H9 (cell line): ENCODE measurements around the gene GARRE1. TPM values are rescaled to one million over a fixed set of nuclear protein-coding genes. Genes with fewer than 3 reads are reported as not detected.

Experiments used
- DNase-seq: peaks from one replicate; pipeline ENCODE4 v3.0.0-alpha.2; 2017
- H2AFZ ChIP-seq: one replicate; pipeline ENCODE4 v1.6.1; 2013; ENCODE audit warnings: mild to moderate bottlenecking, low read length, control low read depth, moderate library complexity
- H2AK5ac ChIP-seq: 2 replicates; pipeline ENCODE4 v1.6.1; 2013; ENCODE audit warnings: low read length, control low read depth, mixed read lengths; ENCODE audit not compliant: insufficient read length
- H2BK120ac ChIP-seq: one replicate; pipeline ENCODE4 v1.6.1; 2013; ENCODE audit warnings: low read depth, mild to moderate bottlenecking, low read length, control low read depth, inconsistent platforms; ENCODE audit not compliant: poor library complexity, severe bottlenecking
- H2BK12ac ChIP-seq: 2 replicates; pipeline ENCODE4 v1.6.1; 2013; ENCODE audit warnings: low read length, control low read depth, mixed read lengths, low read depth; ENCODE audit not compliant: insufficient read length
- H2BK15ac ChIP-seq: 2 replicates; pipeline ENCODE4 v1.6.1; 2013; ENCODE audit warnings: low read depth, low read length, control low read depth
- H2BK20ac ChIP-seq: one replicate; pipeline ENCODE4 v1.6.1; 2013; ENCODE audit warnings: low read depth, mild to moderate bottlenecking, low read length, control low read depth, inconsistent platforms; ENCODE audit not compliant: poor library complexity, severe bottlenecking
- H2BK5ac ChIP-seq: 2 replicates; pipeline ENCODE4 v1.6.1; 2013; ENCODE audit warnings: low read length, control low read depth, mixed read lengths; ENCODE audit not compliant: insufficient read length
- H3K14ac ChIP-seq: 2 replicates; pipeline ENCODE4 v1.6.1; 2013; ENCODE audit warnings: low read length, control low read depth; ENCODE audit not compliant: insufficient read depth
- H3K18ac ChIP-seq: 2 replicates; pipeline ENCODE4 v1.6.1; 2013; ENCODE audit warnings: low read depth, mild to moderate bottlenecking, mixed read lengths, low read length, control low read depth; ENCODE audit not compliant: insufficient read length
- H3K23ac ChIP-seq: 2 replicates; pipeline ENCODE4 v1.6.1; 2013; ENCODE audit warnings: low read length, control low read depth, mixed read lengths, low read depth; ENCODE audit not compliant: insufficient read length
- H3K23me2 ChIP-seq: 2 replicates; pipeline ENCODE4 v1.6.1; 2013; ENCODE audit warnings: low read depth, mild to moderate bottlenecking, mixed read lengths, low read length, control low read depth; ENCODE audit not compliant: insufficient read length, poor library complexity, severe bottlenecking
- H3K27ac ChIP-seq: 2 replicates; pipeline ENCODE4 v1.5.1; 2013; ENCODE audit warnings: low read length, control low read depth, mixed read lengths, low read depth; ENCODE audit not compliant: insufficient read length
- H3K27me3 ChIP-seq: 2 replicates; pipeline ENCODE4 v1.6.1; 2013; ENCODE audit warnings: low read length, control low read depth, inconsistent platforms; ENCODE audit not compliant: insufficient read depth
- H3K4ac ChIP-seq: 2 replicates; pipeline ENCODE4 v1.6.1; 2013; ENCODE audit warnings: low read depth, mild to moderate bottlenecking, control low read depth, inconsistent platforms, low read length, moderate library complexity
- H3K4me1 ChIP-seq: 2 replicates; pipeline ENCODE4 v1.6.1; 2013; ENCODE audit warnings: low read length, control low read depth, inconsistent platforms; ENCODE audit not compliant: insufficient read depth
- H3K4me2 ChIP-seq: 2 replicates; pipeline ENCODE4 v1.6.1; 2013; ENCODE audit warnings: low read length, control low read depth, mixed read lengths; ENCODE audit not compliant: insufficient read length, insufficient read depth
- H3K56ac ChIP-seq: 2 replicates; pipeline ENCODE4 v1.6.1; 2013; ENCODE audit warnings: low read depth, mild to moderate bottlenecking, mixed read lengths, low read length, control low read depth; ENCODE audit not compliant: insufficient read length
- H3K79me1 ChIP-seq: 2 replicates; pipeline ENCODE4 v1.6.1; 2013; ENCODE audit warnings: low read depth, mild to moderate bottlenecking, moderate library complexity, low read length, control low read depth, inconsistent platforms; ENCODE audit not compliant: insufficient read depth, poor library complexity, severe bottlenecking
- H3K79me2 ChIP-seq: 2 replicates; pipeline ENCODE4 v1.6.1; 2013; ENCODE audit warnings: low read length, control low read depth, inconsistent platforms; ENCODE audit not compliant: insufficient read depth
- H3K9ac ChIP-seq: 2 replicates; pipeline ENCODE4 v1.6.1; 2013; ENCODE audit warnings: low read length, control low read depth, mixed read lengths; ENCODE audit not compliant: insufficient read length; ENCODE audit errors: extremely low read depth
- H3K9me3 ChIP-seq: one replicate; pipeline ENCODE4 v1.6.1; 2013; ENCODE audit warnings: low read depth, low read length, inconsistent platforms; ENCODE audit not compliant: control insufficient read depth
- H3T11ph ChIP-seq: one replicate; pipeline ENCODE4 v1.6.1; 2013; ENCODE audit warnings: mild to moderate bottlenecking, low read length, control low read depth, inconsistent platforms
- H4K20me1 ChIP-seq: one replicate; pipeline ENCODE4 v1.6.1; 2013; ENCODE audit not compliant: control insufficient read depth, insufficient read length, insufficient read depth
- H4K5ac ChIP-seq: 2 replicates; pipeline ENCODE4 v1.6.1; 2013; ENCODE audit warnings: low read depth, mild to moderate bottlenecking, mixed read lengths, low read length, control low read depth; ENCODE audit not compliant: insufficient read length
- H4K8ac ChIP-seq: replicated peaks from 2 replicates; pipeline ENCODE4 v1.6.1; 2013; ENCODE audit warnings: low read length, control low read depth, mixed read lengths, low read depth; ENCODE audit not compliant: insufficient read length
- H4K91ac ChIP-seq: 2 replicates; pipeline ENCODE4 v1.6.1; 2013; ENCODE audit warnings: low read depth, mild to moderate bottlenecking, moderate library complexity, mixed read lengths, low read length, control low read depth; ENCODE audit not compliant: insufficient read length
- H3K27ac Mint-ChIP-seq, 3 experiments: 2 replicates in 2 of 3; 3 replicates in 1 of 3; pipeline ENCODE4 v1.8.0; 2020 to 2021; ENCODE audit warnings: mixed read lengths in 3 of 3, mild to moderate bottlenecking in 1 of 3, moderate library complexity in 1 of 3
- H3K27me3 Mint-ChIP-seq: 2 replicates; pipeline ENCODE4 v1.8.0; 2021; ENCODE audit warnings: low read depth, mild to moderate bottlenecking, moderate library complexity, mixed read lengths
- H3K36me3 Mint-ChIP-seq, 3 experiments: 2 replicates in 2 of 3; 3 replicates in 1 of 3; pipeline ENCODE4 v1.8.0; 2020 to 2021; ENCODE audit warnings: low read depth in 3 of 3, mixed read lengths in 3 of 3; ENCODE audit not compliant: insufficient read depth in 1 of 3
- H3K4me1 Mint-ChIP-seq, 2 experiments: 2 replicates each; pipeline ENCODE4 v1.8.0; 2020; ENCODE audit warnings: mixed read lengths in 2 of 2
- H3K4me3 Mint-ChIP-seq, 2 experiments: 2 replicates in 1 of 2; 3 replicates in 1 of 2; pipeline ENCODE4 v1.8.0; 2020 to 2021; ENCODE audit warnings: mild to moderate bottlenecking in 2 of 2, mixed read lengths in 2 of 2, moderate library complexity in 1 of 2
- H3K9me3 Mint-ChIP-seq, 2 experiments: 2 replicates in 1 of 2; 3 replicates in 1 of 2; pipeline ENCODE4 v1.8.0; 2020; ENCODE audit warnings: mild to moderate bottlenecking in 2 of 2, mixed read lengths in 2 of 2, moderate library complexity in 1 of 2
- WGBS: extraction: QIAGEN DNeasy Blood & Tissue Kit; methylation state at CpG from one replicate; pipeline ENCODE4 v1.1.7; 2013; ENCODE audit warnings: missing lambda C conversion rate, low lambda C conversion rate, mixed read lengths; ENCODE audit not compliant: insufficient read length; ENCODE audit errors: extremely low coverage; 5-methylcytosine and 5-hydroxymethylcytosine counted together
- total RNA-seq: library from RNA; stranded (reverse); gene quantifications from 2 replicates; pipeline ENCODE4 v1.2.1, GENCODE V29; 2021
- TF ChIP-seq, protein P1 (sequence below): fragments of 200-600 bp; sonication (generic); conservative IDR thresholded peaks from 3 replicates; pipeline ENCODE4 v1.8.0; 2021; ENCODE audit warnings: antibody characterized with exemption, mild to moderate bottlenecking

GARRE1 gene
- total RNA-seq, 1 experiment from 2014 or later, result 24.1 TPM

GRCh38 chr19:34261334-34262109, 7.2 kb downstream of the GARRE1 start:
- Histone ChIP-seq H2AFZ (no peak overlapping the region), H3K23me2 (no peaks in the 10 kb centered on the region), H3K18ac (no peak overlapping the region), H3K56ac (no peak overlapping the region), H3K79me2 (peaks cover 4% of the 10 kb centered on the region; the same call in 1 of the 2 replicates), H2BK12ac (no peak overlapping the region), H2BK5ac (no peak overlapping the region), H3T11ph (no peak overlapping the region), H3K79me1 (no peaks in the 10 kb centered on the region), H2BK20ac (no peak overlapping the region), H4K20me1 (no peaks in the 10 kb centered on the region), H3K27me3 (no peaks in the 10 kb centered on the region), H2AK5ac (no peak overlapping the region), H3K9ac (no peak overlapping the region), H2BK120ac (no peak overlapping the region), H4K8ac (no peak overlapping the region), H3K4me1 (peaks cover 9% of the 10 kb centered on the region; the same call in 1 of the 2 replicates), H3K9me3 (no peaks in the 10 kb centered on the region), H2BK15ac (no peak overlapping the region), H4K5ac (no peak overlapping the region), H3K14ac (no peak overlapping the region), H3K27ac (no peak overlapping the region), H3K4me2 (no peak overlapping the region), H4K91ac (no peak overlapping the region), H3K23ac (no peak overlapping the region), H3K4ac (no peak overlapping the region)
- WGBS, result no CpG with 5 or more reads among the region's 6 CpGs
- Mint-ChIP-seq H3K27me3 (no peaks in the 10 kb centered on the region), H3K9me3 (no peaks in the 10 kb centered on the region), H3K27ac (peak overlapping the region; percentile 37 to 81 (median 66); a peak in 4 of 7 replicates), H3K4me1 (peaks cover 37 to 40% of the 10 kb centered on the region in 2 experiments), H3K36me3 (no peaks in the 10 kb centered on the region; a peak in 3 of 7 replicates), H3K4me3 (no peak overlapping the region)
- TF ChIP-seq, protein P1, sequence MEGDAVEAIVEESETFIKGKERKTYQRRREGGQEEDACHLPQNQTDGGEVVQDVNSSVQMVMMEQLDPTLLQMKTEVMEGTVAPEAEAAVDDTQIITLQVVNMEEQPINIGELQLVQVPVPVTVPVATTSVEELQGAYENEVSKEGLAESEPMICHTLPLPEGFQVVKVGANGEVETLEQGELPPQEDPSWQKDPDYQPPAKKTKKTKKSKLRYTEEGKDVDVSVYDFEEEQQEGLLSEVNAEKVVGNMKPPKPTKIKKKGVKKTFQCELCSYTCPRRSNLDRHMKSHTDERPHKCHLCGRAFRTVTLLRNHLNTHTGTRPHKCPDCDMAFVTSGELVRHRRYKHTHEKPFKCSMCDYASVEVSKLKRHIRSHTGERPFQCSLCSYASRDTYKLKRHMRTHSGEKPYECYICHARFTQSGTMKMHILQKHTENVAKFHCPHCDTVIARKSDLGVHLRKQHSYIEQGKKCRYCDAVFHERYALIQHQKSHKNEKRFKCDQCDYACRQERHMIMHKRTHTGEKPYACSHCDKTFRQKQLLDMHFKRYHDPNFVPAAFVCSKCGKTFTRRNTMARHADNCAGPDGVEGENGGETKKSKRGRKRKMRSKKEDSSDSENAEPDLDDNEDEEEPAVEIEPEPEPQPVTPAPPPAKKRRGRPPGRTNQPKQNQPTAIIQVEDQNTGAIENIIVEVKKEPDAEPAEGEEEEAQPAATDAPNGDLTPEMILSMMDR, result no peak
- no peak for DNase-seq
